Caco-2 (cell line): ENCODE measurements around the gene MTM1. TPM values are rescaled to one million over a fixed set of nuclear protein-coding genes. Genes with fewer than 3 reads are reported as not detected.

Source experiments
- BruUV-seq: library from RNA; stranded (reverse); fragments of 400-500 nt; replicated peaks from 2 replicates; lab custom pipeline; 2021; lab: Mats Ljungman, UMichigan
- CTCF ChIA-PET: fragments of 300-600 bp; sonication (Branson Sonifier 250); formaldehyde crosslinking; loops from one replicate; lab custom pipeline; 2022; ENCODE audit warnings: antibody characterized with exemption; lab: Charles Lee
- POLR2A ChIA-PET: fragments of 300-600 bp; sonication (Branson Sonifier 250); formaldehyde crosslinking; loops from one replicate; lab custom pipeline; 2022; ENCODE audit warnings: antibody characterized with exemption; lab: Charles Lee
- DNase-seq, 2 experiments: peaks; one replicate each; pipeline versions ENCODE4 v3.0.0 to v3.0.0-alpha.2; 2020 to 2022
- H3K27me3 ChIP-seq: replicated peaks from 2 replicates; pipeline ENCODE4 v1.6.0; 2011; ENCODE audit warnings: low read length; ENCODE audit not compliant: control insufficient read depth, insufficient read depth
- H3K36me3 ChIP-seq: 2 replicates; pipeline ENCODE4 v1.5.1; 2011; ENCODE audit warnings: low read length; ENCODE audit not compliant: control insufficient read depth, insufficient read depth
- H3K4me1 ChIP-seq: fragments of 250-450 bp; sonication (Bioruptor Pico); 2 replicates; pipeline ENCODE4 v1.5.1; 2020; ENCODE audit warnings: mild to moderate bottlenecking
- H3K4me3 ChIP-seq: 2 replicates; pipeline ENCODE4 v1.5.1; 2011; ENCODE audit warnings: low read depth, mild to moderate bottlenecking, control low read depth, low read length
- H3K9me3 ChIP-seq: fragments of 250-450 bp; sonication (Bioruptor Pico); 2 replicates; pipeline ENCODE4 v1.5.1; 2020; ENCODE audit warnings: mild to moderate bottlenecking, moderate library complexity
- H3K27ac Mint-ChIP-seq: one replicate; pipeline ENCODE4 v1.8.0; 2022; ENCODE audit warnings: mixed read lengths; ENCODE audit not compliant: unreplicated experiment
- H3K27me3 Mint-ChIP-seq: one replicate; pipeline ENCODE4 v1.8.0; 2022; ENCODE audit warnings: mixed read lengths; ENCODE audit not compliant: insufficient read depth, unreplicated experiment
- H3K36me3 Mint-ChIP-seq: one replicate; pipeline ENCODE4 v1.8.0; 2022; ENCODE audit warnings: mild to moderate bottlenecking, mixed read lengths; ENCODE audit not compliant: insufficient read depth, unreplicated experiment
- H3K4me1 Mint-ChIP-seq: one replicate; pipeline ENCODE4 v1.8.0; 2022; ENCODE audit warnings: low read depth, mixed read lengths; ENCODE audit not compliant: unreplicated experiment
- H3K4me3 Mint-ChIP-seq: one replicate; pipeline ENCODE4 v1.8.0; 2022; ENCODE audit warnings: mild to moderate bottlenecking, moderate library complexity, mixed read lengths; ENCODE audit not compliant: unreplicated experiment
- H3K9me3 Mint-ChIP-seq: one replicate; pipeline ENCODE4 v1.8.0; 2022; ENCODE audit warnings: mixed read lengths; ENCODE audit not compliant: unreplicated experiment
- CTCF ChIP-seq, 2 experiments: fragments of 200-600 bp in 1 of 2; IDR thresholded peaks; 1 replicate in 1 of 2; 2 replicates in 1 of 2; pipeline versions ENCODE4 v1.5.1 to v1.8.0; 2011 to 2022; ENCODE audit warnings: antibody characterized with exemption in 1 of 2, control low read depth in 1 of 2, inconsistent platforms in 1 of 2, low read depth in 1 of 2, low read length in 1 of 2, mild to moderate bottlenecking in 1 of 2, moderate library complexity in 1 of 2; ENCODE audit not compliant: insufficient read depth in 1 of 2, severe bottlenecking in 1 of 2, unreplicated experiment in 1 of 2
- intact Hi-C: fragments of 100-400 bp; cut with micrococcal nuclease; formaldehyde crosslinking; loops from one replicate; pipeline ENCODE4 v1.10.0; 2022; ENCODE audit not compliant: unreplicated experiment
- total RNA-seq: library from RNA; stranded (reverse); gene quantifications from 2 replicates; pipeline ENCODE4 v1.2.3, GENCODE V29; 2022

The MTM1 gene
- total RNA-seq, 1 experiment from 2014 or later, result 9.7 TPM

- DNase-seq, result no peak
- no peaks in the 10 kb centered on the region for H3K4me1 ChIP-seq
- TF ChIP-seq CTCF (IDR thresholded peaks at IDR 0.05; ENCODE audit: insufficient read depth in 1 of 2, low read depth in 1 of 2, low read length in 1 of 2, severe bottlenecking in 1 of 2, unreplicated experiment in 1 of 2), result no peak
- ChIA-PET CTCF (no interaction called here), POLR2A (no interaction called here)
- H3K4me3 ChIP-seq, result no peak overlapping the region
- H3K27me3 Mint-ChIP-seq, result peaks cover 6% of the 10 kb centered on the region
- H3K4me3 Mint-ChIP-seq, result no peak overlapping the region
- H3K9me3 Mint-ChIP-seq, result no peaks in the 10 kb centered on the region
- intact Hi-C loops, result no loop called here
- no peaks in the 10 kb centered on the region for H3K36me3 Mint-ChIP-seq
- H3K27me3 ChIP-seq, result no peaks in the 10 kb centered on the region
- H3K4me1 Mint-ChIP-seq, result no peaks in the 10 kb centered on the region
- no peak overlapping the region for H3K27ac Mint-ChIP-seq
- H3K36me3 ChIP-seq, result no peaks in the 10 kb centered on the region
- BruUV-seq, result no TSS peak
- no peaks in the 10 kb centered on the region for H3K9me3 ChIP-seq
Observed at GRCh38 chrX:150558424-150558823, 10.0 kb upstream of the MTM1 start.

GRCh38 chrX:150564838-150565237, 3.6 kb upstream of the MTM1 start:
- ChIA-PET POLR2A (no interaction called here), CTCF (no interaction called here)
- Histone ChIP-seq H3K36me3 (no peaks in the 10 kb centered on the region), H3K4me3 (no peak overlapping the region), H3K27me3 (no peaks in the 10 kb centered on the region), H3K4me1 (peaks cover under 1% of the 10 kb centered on the region; the same call in 1 of the 2 replicates), H3K9me3 (no peaks in the 10 kb centered on the region)
- BruUV-seq, result no TSS peak
- intact Hi-C loops, result no loop called here
- H3K27ac Mint-ChIP-seq, result no peak overlapping the region
- no peak for TF ChIP-seq CTCF (IDR thresholded peaks at IDR 0.05; ENCODE audit: insufficient read depth in 1 of 2, low read depth in 1 of 2, low read length in 1 of 2, severe bottlenecking in 1 of 2, unreplicated experiment in 1 of 2)
- no peaks in the 10 kb centered on the region for H3K36me3 Mint-ChIP-seq
- no peaks in the 10 kb centered on the region for H3K4me1 Mint-ChIP-seq
- H3K4me3 Mint-ChIP-seq, result no peak overlapping the region
- no peak for DNase-seq
- no peaks in the 10 kb centered on the region for H3K27me3 Mint-ChIP-seq
- H3K9me3 Mint-ChIP-seq, result no peaks in the 10 kb centered on the region

DNA sequence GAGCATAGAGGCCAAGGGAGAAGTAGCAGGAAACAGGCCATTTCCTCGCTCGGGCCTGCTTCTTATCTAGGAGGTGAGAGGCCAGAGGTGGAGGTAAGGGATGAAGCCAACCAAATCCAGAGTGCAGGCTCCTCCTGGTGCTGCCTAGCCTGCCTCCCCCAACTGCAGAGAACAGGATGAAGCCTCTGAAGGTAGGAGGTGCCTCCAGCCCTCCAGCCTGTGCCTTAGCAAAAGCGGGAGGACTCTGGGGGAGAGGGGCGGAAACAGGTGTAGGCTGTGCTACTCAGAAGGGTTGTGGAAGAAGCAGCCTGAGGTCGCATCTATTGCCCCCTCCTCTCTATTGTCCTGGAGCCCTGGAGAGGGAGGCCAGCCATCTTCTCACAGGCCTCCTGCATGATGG, 2.9 kb upstream of the MTM1 start:
- H3K36me3 Mint-ChIP-seq, result no peaks in the 10 kb centered on the region
- DNase-seq, result no peak
- no peak overlapping the region for H3K4me3 ChIP-seq
- H3K4me1 Mint-ChIP-seq, result no peaks in the 10 kb centered on the region
- ChIA-PET POLR2A (no interaction called here), CTCF (no interaction called here)
- H3K9me3 Mint-ChIP-seq, result no peaks in the 10 kb centered on the region
- H3K4me1 ChIP-seq, result peaks cover 4% of the 10 kb centered on the region; the same call in 1 of the 2 replicates
- no peaks in the 10 kb centered on the region for H3K27me3 ChIP-seq
- no peak overlapping the region for H3K4me3 Mint-ChIP-seq
- no peaks in the 10 kb centered on the region for H3K36me3 ChIP-seq
- no TSS peak for BruUV-seq
- intact Hi-C loops, result no loop called here
- H3K27me3 Mint-ChIP-seq, result no peaks in the 10 kb centered on the region
- H3K27ac Mint-ChIP-seq, result no peak overlapping the region
- H3K9me3 ChIP-seq, result no peaks in the 10 kb centered on the region
- TF ChIP-seq CTCF (IDR thresholded peaks at IDR 0.05; ENCODE audit: insufficient read depth in 1 of 2, low read depth in 1 of 2, low read length in 1 of 2, severe bottlenecking in 1 of 2, unreplicated experiment in 1 of 2), result no peak
